GM23338 (cell line): ENCODE measurements around the gene LEKR1.

Experiments used
- CREB1 ChIP-seq: fragments of 250-450 bp; sonication (Bioruptor Pico); IDR thresholded peaks from 2 replicates; pipeline ENCODE4 v1.5.0; 2020; ENCODE audit warnings: low read depth, mild to moderate bottlenecking, moderate library complexity
- EZH2 ChIP-seq: fragments of 200-600 bp; sonication (generic); IDR thresholded peaks from one replicate; pipeline ENCODE4 v1.8.0; 2017; ENCODE audit warnings: antibody characterized with exemption, mild to moderate bottlenecking, low read depth; ENCODE audit not compliant: unreplicated experiment
- EZH2phosphoT487 ChIP-seq: fragments of 200-600 bp; sonication (generic); IDR thresholded peaks from one replicate; pipeline ENCODE4 v1.8.1; 2018; ENCODE audit warnings: antibody characterized with exemption; ENCODE audit not compliant: unreplicated experiment
- JUNB ChIP-seq: IDR thresholded peaks from one replicate; pipeline ENCODE4 v1.6.1; 2016; ENCODE audit warnings: antibody characterized with exemption; ENCODE audit not compliant: unreplicated experiment
- POLR2AphosphoS5 ChIP-seq: IDR thresholded peaks from 2 replicates; pipeline ENCODE4 v1.6.1; 2016; ENCODE audit warnings: antibody characterized with exemption, low read depth
- TF ChIP-seq, protein P1 (sequence below), 2 experiments: fragments of 200-600 bp in 1 of 2; sonication (generic) in 1 of 2; conservative IDR thresholded peaks; 2 replicates each; pipeline versions ENCODE4 v1.5.1 to v1.6.1; 2016 to 2017; ENCODE audit warnings: antibody characterized with exemption in 2 of 2, low read depth in 2 of 2, mild to moderate bottlenecking in 2 of 2, moderate library complexity in 1 of 2

DNA sequence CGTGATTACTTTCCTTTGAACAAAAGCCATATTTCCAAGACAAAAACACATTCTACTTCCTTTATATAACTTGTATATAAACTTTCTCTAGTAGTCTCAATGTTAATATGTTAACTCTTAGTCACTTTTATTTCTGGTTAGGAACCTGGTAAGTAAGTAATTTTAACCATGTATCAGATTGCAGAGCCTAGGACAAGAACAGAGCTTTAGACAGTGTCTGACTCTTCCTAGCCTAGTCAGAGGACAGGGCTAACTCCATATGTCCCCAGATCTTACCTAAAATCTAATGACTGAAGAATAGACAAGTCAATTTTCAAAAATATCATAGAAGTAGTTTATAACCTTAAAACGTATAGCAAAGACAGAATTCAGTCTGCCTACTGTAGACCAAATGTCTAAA, 8.3 kb downstream of the LEKR1 start:
- TF ChIP-seq, protein P1, sequence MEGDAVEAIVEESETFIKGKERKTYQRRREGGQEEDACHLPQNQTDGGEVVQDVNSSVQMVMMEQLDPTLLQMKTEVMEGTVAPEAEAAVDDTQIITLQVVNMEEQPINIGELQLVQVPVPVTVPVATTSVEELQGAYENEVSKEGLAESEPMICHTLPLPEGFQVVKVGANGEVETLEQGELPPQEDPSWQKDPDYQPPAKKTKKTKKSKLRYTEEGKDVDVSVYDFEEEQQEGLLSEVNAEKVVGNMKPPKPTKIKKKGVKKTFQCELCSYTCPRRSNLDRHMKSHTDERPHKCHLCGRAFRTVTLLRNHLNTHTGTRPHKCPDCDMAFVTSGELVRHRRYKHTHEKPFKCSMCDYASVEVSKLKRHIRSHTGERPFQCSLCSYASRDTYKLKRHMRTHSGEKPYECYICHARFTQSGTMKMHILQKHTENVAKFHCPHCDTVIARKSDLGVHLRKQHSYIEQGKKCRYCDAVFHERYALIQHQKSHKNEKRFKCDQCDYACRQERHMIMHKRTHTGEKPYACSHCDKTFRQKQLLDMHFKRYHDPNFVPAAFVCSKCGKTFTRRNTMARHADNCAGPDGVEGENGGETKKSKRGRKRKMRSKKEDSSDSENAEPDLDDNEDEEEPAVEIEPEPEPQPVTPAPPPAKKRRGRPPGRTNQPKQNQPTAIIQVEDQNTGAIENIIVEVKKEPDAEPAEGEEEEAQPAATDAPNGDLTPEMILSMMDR (conservative IDR thresholded peaks at IDR 0.05; ENCODE audit: low read depth in 2 of 2), result no peak
- no peak for TF ChIP-seq POLR2AphosphoS5
- no peak for TF ChIP-seq EZH2
- no peak for TF ChIP-seq JUNB
- TF ChIP-seq EZH2phosphoT487, result no peak
- TF ChIP-seq CREB1 (CRISPR knock-in tag), result no peak
